Peyer's patch (tissue), 4 donors: ENCODE results near the gene DNAJB9. TPM values are rescaled to one million over a fixed set of nuclear protein-coding genes. Genes with fewer than 3 reads are reported as not detected.

Source experiments
- DNase-seq, 3 donors: peaks; one replicate each; pipeline ENCODE4 v3.0.0-alpha.2; 2017 to 2019
- H3K27ac ChIP-seq, 4 donors: fragments of 200-600 bp; sonication (generic); one replicate each; pipeline ENCODE4 v1.5.1; 2016 to 2019
- H3K27me3 ChIP-seq, 2 donors: fragments of 200-600 bp; sonication (generic); one replicate each; pipeline ENCODE4 v1.5.1; 2019
- H3K36me3 ChIP-seq, 3 donors: fragments of 200-600 bp; sonication (generic); one replicate each; pipeline ENCODE4 v1.5.1; 2016 to 2019
- H3K4me1 ChIP-seq, 4 donors: fragments of 200-600 bp; sonication (generic); one replicate each; pipeline ENCODE4 v1.5.1; 2016 to 2019
- H3K4me3 ChIP-seq, 4 donors: fragments of 200-600 bp; sonication (generic); 1 replicate in 3 of 4; 2 replicates in 1 of 4; pipeline ENCODE4 v1.5.1; 2016 to 2019; ENCODE audit warnings: mild to moderate bottlenecking in 1 of 4
- H3K9me3 ChIP-seq, 4 donors: fragments of 200-600 bp; sonication (generic); one replicate each; pipeline ENCODE4 v1.5.1; 2016 to 2019; ENCODE audit warnings: mild to moderate bottlenecking in 1 of 4
- POLR2A ChIP-seq, 2 donors: fragments of 450-650 bp; IDR thresholded peaks; one replicate each; pipeline ENCODE4 v1.5.1; 2017; ENCODE audit warnings: antibody characterized with exemption in 2 of 2, mild to moderate bottlenecking in 2 of 2, moderate library complexity in 2 of 2
- total RNA-seq, 4 donors: library from RNA; depleted of rRNA; stranded (reverse); fragments of >200 nt; gene quantifications; one replicate each; pipeline ENCODE4 v1.1.0, GENCODE V29; 2016
- TF ChIP-seq, protein P1 (sequence below), 6 experiments: fragments of 450-650 bp in 4 of 6; fragments of 200-600 bp in 2 of 6; sonication (generic) in 1 of 6; IDR thresholded peaks; one replicate each; pipeline ENCODE4 v1.5.1; 2017 to 2019; ENCODE audit warnings: antibody characterized with exemption in 6 of 6, mild to moderate bottlenecking in 3 of 6, moderate library complexity in 1 of 6

DNAJB9 gene
- total RNA-seq, 4 donors from 2014 or later = 7.4 to 25.9 (median 15.0) TPM

DNA sequence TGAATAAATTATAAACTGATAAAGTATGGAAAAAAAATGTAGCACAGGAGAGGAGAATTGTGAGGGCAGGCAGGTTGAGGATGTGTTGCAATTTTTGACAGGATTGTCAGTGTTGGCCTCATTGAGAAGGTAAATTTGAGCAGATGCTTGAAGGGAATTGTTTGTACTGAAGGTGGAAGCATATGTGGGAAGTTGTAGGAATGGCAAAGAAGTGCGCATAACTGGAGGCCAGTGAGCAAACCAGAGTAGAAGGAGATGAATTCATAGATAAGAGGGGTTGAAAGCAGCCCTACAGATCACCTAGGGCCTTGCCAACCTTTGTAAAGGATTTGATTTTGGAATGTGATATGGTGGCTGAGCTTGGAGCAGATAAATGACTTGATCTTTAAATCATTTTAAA is 6.4 kb downstream of the DNAJB9 start:
- H3K27ac ChIP-seq = no peak overlapping the region
- TF ChIP-seq POLR2A (IDR thresholded peaks at IDR 0.05) = no peak
- TF ChIP-seq, protein P1, sequence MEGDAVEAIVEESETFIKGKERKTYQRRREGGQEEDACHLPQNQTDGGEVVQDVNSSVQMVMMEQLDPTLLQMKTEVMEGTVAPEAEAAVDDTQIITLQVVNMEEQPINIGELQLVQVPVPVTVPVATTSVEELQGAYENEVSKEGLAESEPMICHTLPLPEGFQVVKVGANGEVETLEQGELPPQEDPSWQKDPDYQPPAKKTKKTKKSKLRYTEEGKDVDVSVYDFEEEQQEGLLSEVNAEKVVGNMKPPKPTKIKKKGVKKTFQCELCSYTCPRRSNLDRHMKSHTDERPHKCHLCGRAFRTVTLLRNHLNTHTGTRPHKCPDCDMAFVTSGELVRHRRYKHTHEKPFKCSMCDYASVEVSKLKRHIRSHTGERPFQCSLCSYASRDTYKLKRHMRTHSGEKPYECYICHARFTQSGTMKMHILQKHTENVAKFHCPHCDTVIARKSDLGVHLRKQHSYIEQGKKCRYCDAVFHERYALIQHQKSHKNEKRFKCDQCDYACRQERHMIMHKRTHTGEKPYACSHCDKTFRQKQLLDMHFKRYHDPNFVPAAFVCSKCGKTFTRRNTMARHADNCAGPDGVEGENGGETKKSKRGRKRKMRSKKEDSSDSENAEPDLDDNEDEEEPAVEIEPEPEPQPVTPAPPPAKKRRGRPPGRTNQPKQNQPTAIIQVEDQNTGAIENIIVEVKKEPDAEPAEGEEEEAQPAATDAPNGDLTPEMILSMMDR (IDR thresholded peaks at IDR 0.05) = no peak
- no peaks in the 10 kb centered on the region for H3K9me3 ChIP-seq

DNA sequence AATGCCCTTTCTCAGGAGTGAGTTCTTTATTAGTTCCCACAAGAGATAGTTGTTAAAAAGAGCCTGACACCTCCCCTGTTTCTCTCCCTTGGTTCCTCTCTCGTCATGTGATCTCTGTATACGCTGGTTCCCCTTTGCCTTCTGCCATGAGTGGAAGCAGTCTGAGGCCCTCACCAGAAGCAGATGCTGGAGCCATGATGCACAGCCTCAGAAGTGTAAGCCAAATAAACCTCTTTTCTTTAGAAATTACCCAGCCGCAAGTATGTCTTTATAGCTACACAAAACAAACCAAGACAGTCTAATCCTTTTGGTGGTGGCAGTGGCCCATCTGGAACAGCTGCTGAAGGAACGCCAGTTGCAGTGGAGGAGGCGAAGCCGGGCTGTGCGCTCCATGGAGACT is 9.3 kb downstream of the DNAJB9 start:
- Histone ChIP-seq H3K27ac (no peak overlapping the region), H3K4me1 (no peaks in the 10 kb centered on the region), H3K36me3 (peaks cover 0 to 20% (median 0%) of the 10 kb centered on the region in 3 donors), H3K4me3 (no peak overlapping the region), H3K9me3 (no peaks in the 10 kb centered on the region), H3K27me3 (no peaks in the 10 kb centered on the region)
- TF ChIP-seq, protein P1 (IDR thresholded peaks at IDR 0.05) = no peak
- no peak for TF ChIP-seq POLR2A (IDR thresholded peaks at IDR 0.05)
- DNase-seq = no peak

More for the DNA sequence above, 6.4 kb downstream of the DNAJB9 start:
- Histone ChIP-seq H3K4me1 (peaks cover 0 to 5% (median 2%) of the 10 kb centered on the region in 4 donors), H3K27me3 (no peaks in the 10 kb centered on the region), H3K4me3 (no peak overlapping the region), H3K36me3 (peaks cover 0 to 30% (median 0%) of the 10 kb centered on the region in 3 donors)
- DNase-seq = no peak

DNA sequence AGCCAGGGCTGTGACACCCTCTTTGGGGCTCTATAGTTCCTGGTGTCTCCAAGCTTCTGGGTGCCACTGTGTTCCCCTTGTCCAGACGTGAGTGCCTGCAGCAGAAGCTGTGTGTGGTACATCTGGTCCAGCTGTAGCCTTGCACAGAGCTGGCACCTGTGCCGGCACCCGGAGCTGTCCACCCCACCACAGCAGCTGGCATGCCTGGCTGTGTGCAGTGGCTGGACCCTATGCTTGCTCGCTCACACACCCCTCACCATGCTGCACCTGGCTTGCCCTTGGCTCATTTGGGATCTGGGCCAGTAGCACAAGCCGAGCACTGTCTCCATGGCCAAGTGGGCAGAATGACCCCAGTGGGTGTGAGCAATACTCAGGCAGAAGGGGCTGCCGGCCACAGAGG is 10.6 kb downstream of the DNAJB9 start:
- no peaks in the 10 kb centered on the region for H3K27me3 ChIP-seq
- DNase-seq = no peak
- peaks cover 0 to 11% (median 0%) of the 10 kb centered on the region in 3 donors for H3K36me3 ChIP-seq
- no peak overlapping the region for H3K27ac ChIP-seq
- no peak overlapping the region for H3K4me3 ChIP-seq
- H3K4me1 ChIP-seq = no peaks in the 10 kb centered on the region
- no peak for TF ChIP-seq POLR2A (IDR thresholded peaks at IDR 0.05)
- TF ChIP-seq, protein P1 (IDR thresholded peaks at IDR 0.05) = no peak
- H3K9me3 ChIP-seq = no peaks in the 10 kb centered on the region

DNA sequence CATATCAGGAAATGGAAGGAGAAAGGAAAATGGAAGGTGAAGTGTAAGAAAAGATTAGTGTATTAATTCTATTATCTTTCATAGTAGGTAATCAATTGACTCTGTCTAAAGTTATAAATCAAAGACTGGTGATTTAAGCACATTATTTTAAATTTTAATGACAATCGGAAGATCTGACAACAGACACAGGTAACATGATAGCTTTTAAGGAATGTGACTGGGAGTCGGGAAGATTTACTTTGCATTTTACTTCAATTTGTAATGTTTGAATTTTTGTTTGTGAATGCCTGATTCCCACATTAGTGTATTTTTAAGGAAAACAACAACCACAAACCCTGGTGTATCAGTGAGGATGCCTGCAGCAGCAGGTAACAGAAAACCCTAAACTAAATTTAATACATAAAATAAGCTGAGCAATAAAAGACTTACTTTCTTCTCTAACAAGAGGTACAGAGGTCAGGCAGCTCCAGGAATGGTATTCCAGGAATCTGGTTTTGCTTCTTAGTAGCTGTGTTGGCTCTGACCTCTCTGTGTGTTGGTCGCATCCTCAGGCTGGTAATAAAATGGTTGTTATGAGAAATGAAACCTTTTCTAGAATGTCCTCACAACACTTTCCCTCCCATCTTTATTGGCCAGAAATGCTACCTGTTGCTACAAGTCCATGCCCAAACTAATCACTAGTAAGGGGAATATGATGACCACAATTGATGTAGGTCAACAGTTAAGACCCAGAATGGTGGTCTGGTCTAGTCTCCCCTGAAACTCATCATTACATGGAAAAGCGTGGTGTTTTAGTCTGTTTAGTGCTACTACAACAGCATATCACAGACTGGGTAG is 12.2 kb downstream of the DNAJB9 start:
- H3K4me1 ChIP-seq = no peaks in the 10 kb centered on the region
- no peak overlapping the region for H3K4me3 ChIP-seq
- no peak overlapping the region for H3K27ac ChIP-seq
- H3K36me3 ChIP-seq = peaks cover 0 to 8% (median 0%) of the 10 kb centered on the region in 3 donors
- no peak for DNase-seq
- no peaks in the 10 kb centered on the region for H3K9me3 ChIP-seq
- H3K27me3 ChIP-seq = no peaks in the 10 kb centered on the region
- no peak for TF ChIP-seq POLR2A (IDR thresholded peaks at IDR 0.05)
- TF ChIP-seq, protein P1 (IDR thresholded peaks at IDR 0.05) = no peak

DNA sequence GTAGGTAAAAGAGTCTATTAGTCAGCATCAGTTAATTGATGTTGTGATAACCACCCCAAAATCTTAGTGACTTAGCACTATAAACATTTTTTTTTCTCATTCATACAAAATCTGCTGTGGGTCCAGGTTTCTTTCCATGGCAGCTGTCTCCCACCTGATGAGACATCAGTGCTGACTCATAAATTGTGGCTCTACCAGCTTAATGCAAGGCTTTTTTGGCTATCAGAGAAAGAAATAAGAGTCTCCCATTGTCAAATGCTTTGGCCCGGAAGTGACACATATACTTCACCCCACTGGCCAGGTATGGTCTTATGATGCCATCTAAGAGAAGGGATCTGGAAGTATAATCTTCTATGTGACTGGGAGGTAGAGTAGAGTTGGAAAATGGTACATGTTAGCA is 14.5 kb downstream of the DNAJB9 start:
- Histone ChIP-seq H3K4me1 (no peaks in the 10 kb centered on the region), H3K27ac (no peak overlapping the region), H3K27me3 (no peaks in the 10 kb centered on the region), H3K9me3 (no peaks in the 10 kb centered on the region), H3K4me3 (no peak overlapping the region), H3K36me3 (peaks cover 0 to 5% (median 0%) of the 10 kb centered on the region in 3 donors)
- no peak for DNase-seq
- TF ChIP-seq POLR2A (IDR thresholded peaks at IDR 0.05) = no peak
- TF ChIP-seq, protein P1 (IDR thresholded peaks at IDR 0.05) = no peak
